Germinal center (tissue), 1 donor: Measurements from ENCODE around the gene MRPS25.
"Not testable (repeated sequence)": the region's sequence is repeated elsewhere in the genome, so short reads cannot be mapped to it uniquely, and the experiment has no call there.

Source experiments
- DNase-seq: peaks from one replicate; pipeline ENCODE4 v3.0.0; 2012; ENCODE audit warnings: mixed read lengths, low spot score

The MRPS25 gene

DNA sequence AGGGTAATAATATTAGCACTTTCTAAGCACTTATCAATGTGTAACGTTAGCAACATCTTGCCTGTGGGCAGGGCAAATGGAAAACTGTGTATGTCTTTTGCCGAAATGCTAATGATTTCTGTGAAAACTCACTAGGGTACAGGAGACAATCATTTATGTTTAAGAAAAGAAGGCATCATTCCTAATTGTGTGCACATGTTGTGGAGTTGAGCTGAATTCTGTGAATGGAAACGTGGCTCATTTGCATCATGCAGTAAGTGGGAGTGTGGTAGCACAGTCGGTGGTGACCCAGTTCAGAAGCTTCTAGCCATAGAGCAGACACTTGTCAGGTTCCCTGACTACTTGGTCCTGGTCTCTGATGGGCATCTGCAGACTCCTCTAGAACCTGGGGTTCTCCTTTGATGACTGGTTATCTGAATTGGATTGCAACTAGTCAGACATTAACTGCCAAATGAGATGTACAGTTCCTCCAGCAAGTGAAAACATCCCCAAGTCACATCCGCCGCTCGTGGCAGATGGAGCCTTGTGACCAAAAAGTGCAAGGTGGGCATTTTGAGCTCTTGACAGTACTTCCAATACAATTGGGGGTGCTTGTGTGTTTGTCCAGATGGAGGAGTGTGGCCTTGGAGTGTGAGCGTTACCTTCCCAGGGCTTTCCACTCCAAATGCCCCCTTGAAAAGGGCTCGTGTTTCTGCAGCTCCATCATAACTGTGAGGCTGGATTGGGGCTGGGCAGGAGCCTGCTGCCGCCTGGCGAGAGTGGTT lies 21.5 kb downstream of the MRPS25 start:
- DNase-seq, result no peak

DNA sequence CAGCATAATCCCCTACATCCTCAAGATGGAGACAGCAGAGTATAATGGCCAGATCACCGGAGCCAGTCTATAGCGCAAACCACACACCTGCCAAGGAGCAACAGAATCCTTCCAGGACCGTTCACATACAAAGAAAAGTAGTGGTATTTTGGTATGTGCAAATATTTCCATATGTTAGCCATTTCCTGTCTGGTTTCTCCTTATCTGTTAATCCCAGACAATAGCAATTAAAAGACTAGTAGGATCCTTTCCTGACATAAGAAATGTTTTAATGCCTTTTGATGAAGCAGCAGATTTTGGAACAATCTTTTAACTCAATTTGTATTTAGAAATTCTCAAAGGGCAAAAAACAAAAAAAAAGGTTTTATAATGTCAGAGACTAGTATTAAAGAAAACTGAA lies 22.2 kb downstream of the MRPS25 start:
- DNase-seq, result no peak

GRCh38 chr3:15041950-15042349 lies 23.2 kb downstream of the MRPS25 start:
- DNase-seq, result no peak

DNA sequence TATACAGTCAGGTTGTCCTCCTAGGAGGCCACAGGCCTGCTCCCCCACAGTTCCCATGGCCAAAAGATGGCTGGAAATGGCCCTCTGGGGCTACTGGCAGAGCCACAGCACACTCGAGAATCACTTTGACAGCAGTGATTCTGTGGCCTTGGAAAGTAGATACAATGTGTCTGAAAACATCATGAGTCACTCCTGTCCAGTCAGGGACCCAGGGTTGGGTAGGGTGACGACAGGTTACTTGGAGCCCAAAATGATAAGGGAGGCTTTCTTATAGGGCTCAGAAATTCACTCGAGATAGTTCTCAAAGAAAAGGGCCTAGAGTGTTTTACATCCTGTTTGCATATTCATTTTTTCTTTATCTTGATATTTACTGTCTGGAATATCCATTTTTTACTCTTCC lies 24.3 kb downstream of the MRPS25 start:
- no peak for DNase-seq

GRCh38 chr3:15038306-15038705 lies 26.8 kb downstream of the MRPS25 start:
- no peak for DNase-seq

- no peak for DNase-seq
These were observed 32.0 kb downstream of the MRPS25 start for GRCh38 chr3:15033103-15033502.

- DNase-seq, result no peak
These were observed 32.5 kb downstream of the MRPS25 start for GRCh38 chr3:15032650-15033049.

DNA sequence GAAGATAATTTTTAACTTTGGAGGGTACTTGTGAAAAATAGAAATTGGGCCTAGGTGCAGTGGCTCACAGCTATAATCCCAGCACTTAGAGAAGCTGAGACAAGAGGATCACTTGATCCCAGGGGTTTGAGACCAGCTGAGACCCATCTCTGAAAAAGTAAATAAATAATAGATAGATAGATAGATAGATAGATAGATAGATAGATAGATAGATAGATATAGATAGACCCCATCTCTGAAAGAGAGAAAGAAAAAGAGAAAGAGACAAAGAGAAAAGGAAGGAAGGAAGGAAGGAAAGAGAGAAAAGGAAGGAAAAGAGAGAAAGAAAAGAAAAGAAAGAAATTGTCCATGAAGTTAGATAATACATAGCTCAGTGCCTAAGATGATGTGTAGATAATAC lies 35.5 kb downstream of the MRPS25 start:
- no peak for DNase-seq

DNA sequence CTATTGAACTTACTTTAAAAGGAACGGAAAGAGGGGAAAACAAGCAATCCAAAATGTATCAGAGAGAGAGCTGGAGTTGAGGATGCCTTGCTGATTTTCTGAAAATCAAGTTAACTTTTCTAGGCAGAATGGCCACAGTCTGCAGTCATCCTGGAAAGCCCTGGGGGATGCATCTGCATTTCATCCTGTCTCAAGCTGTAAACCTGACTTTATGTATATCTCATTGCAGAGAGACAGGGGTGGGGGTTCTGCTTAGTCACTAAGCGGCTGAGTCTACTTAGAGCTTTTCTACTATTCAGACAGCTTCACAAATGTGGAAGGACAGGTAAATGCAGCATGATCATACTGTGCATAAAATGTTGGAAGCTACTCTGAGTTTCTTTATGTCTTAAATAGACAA lies 41.4 kb downstream of the MRPS25 start:
- DNase-seq, result no peak

GRCh38 chr3:15023249-15023648 lies 41.9 kb downstream of the MRPS25 start:
- no peak for DNase-seq

GRCh38 chr3:15017191-15017590 lies 47.9 kb downstream of the MRPS25 start:
- DNase-seq, result no peak

- no peak for DNase-seq
These were observed 49.7 kb downstream of the MRPS25 start for GRCh38 chr3:15015456-15015855.

GRCh38 chr3:15014606-15015328 lies 50.3 kb downstream of the MRPS25 start:
- no peak for DNase-seq

DNA sequence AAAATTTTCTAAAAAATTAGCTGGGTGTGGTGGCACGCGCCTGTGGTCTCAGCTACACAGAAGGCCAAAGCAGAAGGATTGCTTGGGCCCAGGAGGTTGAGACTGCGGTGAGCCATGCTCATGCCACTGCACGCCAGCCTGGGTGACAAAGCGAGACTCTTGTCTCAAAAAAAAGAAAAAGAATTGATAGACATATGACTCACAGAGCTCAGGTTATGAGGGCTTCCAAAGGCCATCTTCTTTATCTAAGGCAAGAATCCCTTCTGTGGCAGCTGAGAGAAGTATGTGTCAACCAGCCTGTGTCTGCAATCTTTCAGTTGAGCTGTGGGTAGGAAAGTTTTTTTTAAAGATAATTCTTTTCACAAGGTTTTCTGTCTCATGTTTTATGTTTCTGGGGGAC lies 53.9 kb downstream of the MRPS25 start:
- no peak for DNase-seq

GRCh38 chr3:15010664-15011063 lies 54.5 kb downstream of the MRPS25 start:
- DNase-seq, result no peak

DNA sequence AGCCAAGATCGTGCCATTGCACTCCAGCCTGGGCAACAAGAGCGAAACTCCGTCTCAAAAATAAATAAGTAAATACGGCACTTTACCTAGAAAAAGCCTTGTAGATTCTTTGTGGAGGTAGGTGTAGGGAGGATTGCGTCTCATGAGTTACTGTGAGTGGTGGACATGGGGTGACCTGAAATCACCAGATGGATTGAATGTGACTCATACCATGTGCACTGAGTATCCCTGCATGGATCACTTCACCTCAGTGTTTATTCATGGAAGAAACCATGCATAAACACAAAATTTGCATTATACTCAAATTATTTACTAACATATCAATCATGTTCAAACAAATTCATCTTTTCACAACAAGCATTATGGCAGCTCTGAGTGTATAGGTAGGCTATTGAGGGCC lies 55.9 kb downstream of the MRPS25 start:
- no peak for DNase-seq

- DNase-seq, result no peak
These were observed 57.4 kb downstream of the MRPS25 start for GRCh38 chr3:15007681-15008141.

DNA sequence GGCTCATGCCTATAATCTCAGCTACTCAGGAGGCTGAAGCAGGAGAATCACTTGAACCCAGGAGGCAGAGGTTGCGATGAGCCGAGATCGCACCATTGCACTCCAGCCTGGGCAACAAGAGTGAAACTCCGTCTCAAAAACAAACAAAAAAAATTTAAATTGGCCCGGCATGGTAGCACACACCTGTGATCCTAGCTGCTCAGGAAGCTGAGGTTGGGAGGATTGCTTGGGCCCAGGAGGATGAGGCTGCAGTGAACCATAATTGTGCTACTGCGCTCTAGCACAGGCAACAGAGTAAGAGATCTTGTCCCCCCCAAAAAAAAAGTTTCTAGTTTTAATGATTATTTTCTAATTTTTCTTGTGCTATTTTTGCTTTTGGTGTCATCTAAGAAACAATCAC lies 65.9 kb downstream of the MRPS25 start:
- DNase-seq, result not testable (repeated sequence)
